ENCODE data around the gene PABPN1.
A peak's percentile ranks its signal among the peaks of the same experiment; 100 is the strongest.
"Not testable (repeated sequence)": the region's sequence is repeated elsewhere in the genome, so short reads cannot be mapped to it uniquely, and the experiment has no call there.

Gene PABPN1

GRCh38 chr14:23320584-23321571 is at the start of gene PABPN1:
PABPN1 (plus strand) TSS chr14:23321457; CDS start chr14:23321470, 13 bp downstream.
- DNase-seq: peak; percentile 100

- DNase-seq: no peak
Measured at GRCh38 chr14:23275412-23275811, 45.8 kb upstream of the PABPN1 start.

GRCh38 chr14:23277189-23277588 is 44.1 kb upstream of the PABPN1 start:
- no peak for DNase-seq

GRCh38 chr14:23277928-23278327 is 43.3 kb upstream of the PABPN1 start:
- not testable (repeated sequence) for DNase-seq

GRCh38 chr14:23281247-23281646 is 40.0 kb upstream of the PABPN1 start:
- no peak for DNase-seq

- no peak for DNase-seq
Measured at GRCh38 chr14:23284654-23285529, 36.4 kb upstream of the PABPN1 start.

GRCh38 chr14:23285530-23286019 is 35.7 kb upstream of the PABPN1 start:
- no peak for DNase-seq

GRCh38 chr14:23286020-23286901 is 35.0 kb upstream of the PABPN1 start, which contains the start of gene HOMEZ:
HOMEZ (minus strand) TSS chr14:23286132; CDS start chr14:23285952, 180 bp downstream.
- DNase-seq: peak; percentile 98

- no peak for DNase-seq
Measured at GRCh38 chr14:23286902-23287479, 34.3 kb upstream of the PABPN1 start.

- DNase-seq: peak; percentile 32
Measured at GRCh38 chr14:23294734-23295561, 26.3 kb upstream of the PABPN1 start.

GRCh38 chr14:23296012-23296777 is 25.1 kb upstream of the PABPN1 start:
- no peak for DNase-seq

GRCh38 chr14:23297096-23297495 is 24.2 kb upstream of the PABPN1 start:
- no peak for DNase-seq

GRCh38 chr14:23297611-23298277 is 23.5 kb upstream of the PABPN1 start:
- DNase-seq: no peak

- no peak for DNase-seq
Measured at GRCh38 chr14:23299211-23299957, 21.9 kb upstream of the PABPN1 start.

- DNase-seq: no peak
Measured at GRCh38 chr14:23299986-23300686, 21.1 kb upstream of the PABPN1 start.

- no peak for DNase-seq
Measured at GRCh38 chr14:23300687-23301223, 20.5 kb upstream of the PABPN1 start.

GRCh38 chr14:23301288-23301968 is 19.8 kb upstream of the PABPN1 start:
- DNase-seq: peak; percentile 98
